ENCODE data around the gene PSMF1. TPM values are rescaled to one million over a fixed set of nuclear protein-coding genes. Genes with fewer than 3 reads are reported as not detected.

PSMF1 gene
- total RNA-seq: 100 to 1,000 TPM in 1 of 4 donors, 10 to 100 TPM in 3; 70.0 to 111 (median 89.0) TPM

- WGBS, 2 donors: 0 to 2% methylated on average over 1 to 13 of the region's 62 CpGs
- Histone ChIP-seq H3K9me3 (no peaks in the 10 kb centered on the region), H3K4me3 (peak within 1 kb of the TSS; percentile 82 to 98 (median 92)), H3K4me1 (peaks cover 23 to 54% (median 41%) of the 10 kb centered on the region in 3 donors), H3K27me3 (no peaks in the 10 kb centered on the region), H3K27ac (peak within 1 kb of the TSS; percentile 88 to 92 (median 92)), H3K36me3 (peaks cover 0 to 21% (median 0%) of the 10 kb centered on the region in 3 donors)
- intact Hi-C loops (cut with DNase I): no loop called here
- TF ChIP-seq POLR2A (IDR thresholded peaks at IDR 0.05) (peak in 2 of 4 donors; percentile 15 to 51), CTCF (IDR thresholded peaks at IDR 0.05) (peak in 4 of 6 experiments; percentile 13 to 60 (median 34))
- peak; percentile 72 for DNase-seq
Measured at GRCh38 chr20:1118336-1119127, at the start of gene PSMF1. Gene PSMF1 (plus strand): TSS chr20:1118602. CDS start chr20:1118774, 172 bp downstream.

- no peak for DNase-seq
- intact Hi-C loops (cut with DNase I): no loop called here
- Histone ChIP-seq H3K4me1 (no peaks in the 10 kb centered on the region), H3K27me3 (no peaks in the 10 kb centered on the region), H3K4me3 (no peak overlapping the region), H3K27ac (no peak overlapping the region), H3K36me3 (no peaks in the 10 kb centered on the region), H3K9me3 (peaks cover 0 to 2% (median 0%) of the 10 kb centered on the region in 3 donors)
- TF ChIP-seq CTCF (IDR thresholded peaks at IDR 0.05): no peak
- TF ChIP-seq POLR2A (IDR thresholded peaks at IDR 0.05): no peak
- WGBS, 2 donors: 67 to 74% methylated on average over 2 of the region's 2 CpGs
Measured at GRCh38 chr20:1072258-1072657, 46.1 kb upstream of the PSMF1 start.

- DNase-seq: no peak
- Histone ChIP-seq H3K27ac (no peak overlapping the region), H3K36me3 (no peaks in the 10 kb centered on the region), H3K9me3 (no peaks in the 10 kb centered on the region), H3K27me3 (no peaks in the 10 kb centered on the region), H3K4me3 (no peak overlapping the region), H3K4me1 (no peaks in the 10 kb centered on the region)
- intact Hi-C loops (cut with DNase I): no loop called here
- TF ChIP-seq POLR2A (IDR thresholded peaks at IDR 0.05): no peak
- TF ChIP-seq CTCF (IDR thresholded peaks at IDR 0.05): no peak
- WGBS, 2 donors: 82 to 85% methylated on average over 3 of the region's 3 CpGs
Measured at GRCh38 chr20:1075616-1076015, 42.8 kb upstream of the PSMF1 start.

GRCh38 chr20:1081891-1082290 lies 36.5 kb upstream of the PSMF1 start:
- no peaks in the 10 kb centered on the region for H3K4me1 ChIP-seq
- no peak for DNase-seq
- H3K36me3 ChIP-seq: no peaks in the 10 kb centered on the region
- no peak overlapping the region for H3K4me3 ChIP-seq
- H3K9me3 ChIP-seq: peaks cover 0 to 6% (median 5%) of the 10 kb centered on the region in 3 donors
- H3K27me3 ChIP-seq: no peaks in the 10 kb centered on the region
- TF ChIP-seq POLR2A (IDR thresholded peaks at IDR 0.05): no peak
- TF ChIP-seq CTCF (IDR thresholded peaks at IDR 0.05): no peak
- 90 to 95% methylated on average over 4 of the region's 4 CpGs for WGBS, 2 donors
- no peak overlapping the region for H3K27ac ChIP-seq
- intact Hi-C loops (cut with DNase I): no loop called here

GRCh38 chr20:1083431-1084080 lies 34.8 kb upstream of the PSMF1 start:
- 42 to 81% methylated on average over 5 of the region's 5 CpGs for WGBS, 2 donors
- H3K4me1 ChIP-seq: no peaks in the 10 kb centered on the region
- no peak for TF ChIP-seq POLR2A (IDR thresholded peaks at IDR 0.05)
- no peak for TF ChIP-seq CTCF (IDR thresholded peaks at IDR 0.05)
- H3K27ac ChIP-seq: no peak overlapping the region
- H3K36me3 ChIP-seq: no peaks in the 10 kb centered on the region
- no peaks in the 10 kb centered on the region for H3K27me3 ChIP-seq
- DNase-seq: no peak
- H3K9me3 ChIP-seq: peaks cover 0 to 6% (median 6%) of the 10 kb centered on the region in 3 donors
- intact Hi-C loops (cut with DNase I): no loop called here
- no peak overlapping the region for H3K4me3 ChIP-seq
